ENCODE measurements around the gene TNS1.

TNS1 gene

DNA sequence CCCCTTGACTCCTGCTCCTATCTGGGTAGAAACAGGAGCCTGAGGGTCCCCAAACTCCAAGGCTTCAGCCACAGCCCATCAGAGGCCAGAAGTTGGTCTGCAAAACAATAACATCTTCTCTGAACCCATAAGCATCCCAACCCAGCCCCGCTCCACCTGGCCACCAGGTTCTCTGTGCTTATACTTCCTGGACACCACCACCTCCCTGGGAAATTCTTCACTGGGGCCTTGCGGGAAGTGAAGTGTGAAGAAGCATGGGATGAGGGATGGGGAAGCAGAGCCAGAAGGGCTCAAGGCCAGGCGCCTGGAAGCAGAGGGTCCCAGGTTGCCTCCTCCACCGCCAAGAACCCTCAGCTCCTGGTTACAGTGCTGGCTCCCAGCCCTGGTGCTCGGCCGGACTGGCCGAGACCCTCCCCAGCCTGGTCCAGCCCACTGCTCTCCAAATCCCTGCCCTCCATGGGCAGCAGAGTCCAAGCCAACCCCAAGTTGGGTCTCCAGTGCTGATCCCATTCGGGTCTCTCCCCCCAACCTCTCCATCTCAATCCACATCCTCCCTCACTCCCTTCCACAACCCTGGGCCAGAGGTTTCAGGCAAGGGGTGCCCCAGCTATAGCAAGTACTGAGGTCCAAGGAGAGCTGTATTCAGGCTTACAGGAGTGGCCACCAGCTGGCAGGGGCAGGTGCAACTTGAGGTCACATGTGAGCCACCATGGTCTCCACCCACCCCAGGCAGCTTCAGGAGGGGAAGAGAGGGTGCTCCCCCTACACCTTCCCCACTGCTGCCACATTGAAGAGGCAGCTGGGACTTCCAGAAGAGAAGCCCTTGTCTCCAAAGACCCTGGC is 60.7 kb downstream of the TNS1 start:
- DNase-seq, result no peak

GRCh38 chr2:217941339-217941738 is 61.5 kb downstream of the TNS1 start:
- no peak for DNase-seq

- no peak for DNase-seq
Observed at GRCh38 chr2:217940261-217941220, 62.3 kb downstream of the TNS1 start.

DNA sequence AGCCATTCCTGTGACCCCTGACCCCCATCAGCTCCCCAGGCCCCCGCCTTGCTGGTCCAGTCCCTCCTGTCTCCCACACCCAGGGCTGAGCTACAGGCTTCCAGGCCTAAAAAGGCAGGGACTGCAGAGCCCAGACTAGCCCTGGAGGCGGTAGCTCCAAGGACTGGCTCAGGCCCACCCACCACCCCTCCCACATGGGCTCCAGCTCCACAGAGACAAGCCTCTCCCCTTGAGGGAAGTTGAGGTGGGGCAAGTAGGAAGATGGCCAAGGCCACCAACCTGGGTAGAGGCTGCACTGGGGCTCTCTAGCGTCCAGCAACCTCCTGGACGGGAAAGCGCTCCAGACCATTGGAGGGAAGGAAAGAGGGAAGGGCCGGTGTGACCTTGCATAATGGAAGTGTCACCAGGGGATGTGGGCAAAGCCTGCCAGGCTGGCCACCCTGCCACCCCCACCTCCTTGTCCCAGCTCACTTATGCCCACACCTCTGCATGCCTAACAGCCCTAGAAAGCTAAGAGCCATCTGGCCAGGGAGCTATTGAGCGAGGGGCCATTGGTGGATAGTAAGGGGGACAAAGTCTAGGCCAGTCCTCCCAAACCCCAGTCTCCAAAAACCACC is 63.1 kb downstream of the TNS1 start:
- DNase-seq, result no peak

DNA sequence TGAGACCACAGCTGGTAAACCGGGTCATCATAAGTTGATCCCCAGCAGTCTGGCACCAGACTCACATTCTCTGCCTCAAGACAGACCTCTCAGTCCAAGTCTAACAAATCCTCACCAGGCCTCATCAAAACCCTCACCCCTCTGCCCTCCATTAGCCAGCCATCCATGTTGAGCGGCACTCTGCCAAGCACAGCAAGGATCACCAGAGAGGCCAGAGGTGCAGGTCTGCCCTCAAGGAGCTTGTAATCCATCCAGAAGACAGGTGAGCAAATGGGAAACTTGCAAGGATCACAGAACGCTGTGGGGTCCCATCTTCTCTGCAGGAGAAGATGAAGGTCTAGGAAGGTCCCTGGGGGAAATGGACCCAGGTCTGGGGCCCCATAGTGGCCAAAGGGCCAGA is 63.6 kb downstream of the TNS1 start:
- DNase-seq, result no peak

DNA sequence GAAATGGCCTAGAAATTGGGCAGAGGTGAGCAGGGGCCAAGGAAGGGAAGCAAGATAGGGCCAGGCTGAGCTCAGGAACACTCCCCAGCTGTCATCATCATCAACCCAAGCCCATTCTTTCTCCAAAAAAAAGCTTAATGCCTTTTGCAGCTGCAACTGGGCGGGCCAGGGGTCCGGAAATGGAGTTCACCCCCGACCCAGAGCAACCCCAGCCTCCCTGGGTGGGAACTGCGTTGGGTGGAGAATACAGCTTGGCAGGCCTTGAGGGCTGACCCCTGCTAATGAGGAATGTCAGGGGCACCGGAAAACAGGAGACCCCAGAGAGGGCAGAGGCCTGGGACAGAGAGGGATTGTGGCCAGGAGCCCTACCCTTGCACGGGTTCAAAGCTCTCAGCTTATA is 64.8 kb downstream of the TNS1 start:
- no peak for DNase-seq

DNA sequence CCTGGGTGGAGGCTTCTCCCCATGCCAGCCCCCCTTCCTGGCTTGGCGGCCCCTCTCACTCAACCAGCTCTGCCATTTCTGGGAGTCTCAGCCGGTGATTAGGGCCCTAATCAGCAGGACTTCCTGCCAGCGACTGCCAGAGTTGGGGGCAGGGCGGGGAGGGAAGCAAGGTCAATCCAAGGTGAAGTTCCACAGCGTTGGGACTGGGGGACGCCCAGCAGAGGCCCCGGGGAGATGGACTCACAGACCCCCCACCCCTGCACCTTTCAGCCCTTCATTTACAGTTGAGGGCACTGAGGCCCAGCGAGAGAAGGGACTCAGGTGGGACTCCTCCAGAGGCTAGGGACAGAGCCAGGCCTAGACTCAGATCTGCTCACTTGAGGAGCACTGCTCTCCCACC is 65.3 kb downstream of the TNS1 start:
- no peak for DNase-seq

DNA sequence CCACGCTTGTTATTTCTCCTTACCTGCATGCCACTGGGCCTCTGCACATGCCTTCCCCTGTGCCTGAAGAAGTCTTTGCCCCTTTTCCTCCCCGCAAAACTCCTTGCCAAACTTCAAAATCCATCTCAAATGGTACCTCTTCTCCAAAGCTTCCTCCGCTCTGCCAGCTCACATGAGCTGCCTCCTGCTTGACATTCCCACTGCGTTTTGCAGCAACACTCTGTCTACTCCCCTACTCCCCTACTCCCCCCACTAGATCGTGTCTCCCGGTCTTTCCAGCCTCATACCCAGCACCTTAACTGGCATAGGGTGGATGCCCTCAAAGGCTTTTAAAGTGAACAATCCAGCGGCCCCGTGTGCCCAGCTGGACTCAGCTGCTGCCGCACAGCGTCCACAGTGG is 65.8 kb downstream of the TNS1 start:
- DNase-seq, result no peak

GRCh38 chr2:217935901-217936684 is 66.7 kb downstream of the TNS1 start:
- DNase-seq, result no peak

- DNase-seq, result no peak
Observed at GRCh38 chr2:217935235-217935879, 67.4 kb downstream of the TNS1 start.

DNA sequence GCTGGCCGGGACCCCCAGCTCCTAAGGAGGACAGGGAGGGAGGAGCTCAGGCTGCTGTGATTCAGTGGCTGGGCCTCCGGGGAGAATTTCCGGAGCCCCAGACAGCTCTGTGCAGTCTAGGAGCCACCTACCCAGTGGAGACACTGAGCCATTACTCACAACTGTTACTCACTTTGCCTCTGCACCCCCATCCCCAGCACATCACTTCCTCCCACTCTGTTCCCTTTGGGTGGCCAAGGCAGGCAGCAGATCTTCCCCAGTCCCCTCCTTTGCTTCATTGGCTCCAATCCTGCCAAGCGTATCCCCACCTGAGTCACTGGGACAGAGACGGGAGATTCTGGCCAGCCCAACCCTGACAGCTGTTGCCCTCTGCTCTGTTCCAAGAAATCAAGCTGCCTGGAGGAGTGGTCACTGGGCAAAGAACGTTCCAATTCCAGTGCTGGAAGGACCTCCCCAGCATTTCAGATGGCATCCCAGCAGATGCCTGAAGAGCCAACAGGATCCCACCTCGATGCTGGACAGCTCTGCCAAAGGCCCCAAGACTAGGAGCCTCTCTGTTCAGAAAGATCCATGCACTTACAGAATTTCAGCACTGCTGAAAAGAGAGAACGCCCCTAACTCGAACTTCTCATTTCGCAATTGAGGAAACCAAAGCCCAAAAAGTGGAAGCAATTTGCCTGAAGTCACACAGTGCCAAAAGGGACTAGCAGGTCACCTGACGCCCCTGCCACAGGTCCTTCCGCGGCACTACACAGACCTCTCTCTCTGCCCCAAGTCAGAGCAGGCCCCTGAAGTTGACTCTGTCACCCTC is 68.3 kb downstream of the TNS1 start:
- DNase-seq, result no peak

DNA sequence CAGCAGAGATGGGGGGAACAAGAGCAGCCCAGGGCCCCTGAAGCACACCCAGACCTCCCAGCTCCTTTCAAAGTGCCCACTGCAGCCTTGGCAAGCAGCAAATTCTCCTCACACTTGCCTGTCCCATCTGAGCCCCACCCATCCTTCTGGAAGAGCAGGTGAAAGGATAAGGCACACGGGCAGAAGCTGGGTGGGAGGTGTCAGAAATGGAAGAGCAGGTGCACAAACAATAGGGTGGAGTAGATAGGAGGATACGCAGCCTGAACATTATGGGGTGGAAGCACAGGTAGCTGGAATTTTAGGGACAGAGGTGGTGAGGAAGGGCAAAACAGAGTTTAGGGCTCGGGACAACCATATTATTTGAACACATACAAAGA is 69.2 kb downstream of the TNS1 start:
- DNase-seq, result no peak

GRCh38 chr2:217932803-217933616 is 69.8 kb downstream of the TNS1 start:
- no peak for DNase-seq

DNA sequence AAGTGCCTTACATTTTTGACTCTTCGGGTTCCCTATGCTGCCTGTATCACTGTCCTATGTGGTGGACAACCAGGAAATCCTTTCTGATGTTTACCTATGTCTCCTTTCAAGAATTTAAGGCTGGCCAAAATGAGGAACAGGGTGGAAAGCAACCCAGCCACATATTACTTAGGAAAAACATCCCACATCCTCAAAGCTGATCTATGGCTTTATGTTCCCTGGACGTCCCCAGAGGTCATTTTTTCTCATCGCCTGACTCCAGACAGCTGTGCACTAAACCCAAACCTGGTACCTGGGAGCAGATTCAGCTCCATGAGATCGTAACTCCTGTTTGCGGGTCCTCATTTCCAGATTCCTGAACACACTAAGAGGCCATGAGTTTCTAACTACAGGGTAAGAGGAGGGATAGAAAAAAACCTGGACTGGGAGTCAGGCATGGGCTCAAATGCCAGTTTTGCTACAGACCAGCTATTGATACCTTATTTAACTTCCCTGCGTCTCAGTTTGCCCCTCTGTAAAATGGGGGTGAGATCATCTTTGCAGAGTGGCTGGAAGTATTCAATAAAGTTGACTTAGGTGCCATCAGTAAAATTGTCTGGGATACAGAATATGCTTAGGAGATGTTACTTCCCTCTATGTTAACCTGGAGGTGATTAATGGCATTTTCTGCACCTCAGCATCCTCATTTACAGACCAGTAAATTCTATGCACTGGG is 70.8 kb downstream of the TNS1 start:
- DNase-seq, result no peak

- DNase-seq, result no peak
Observed at GRCh38 chr2:217930761-217931563, 71.8 kb downstream of the TNS1 start.

GRCh38 chr2:217929757-217930707 is 72.8 kb downstream of the TNS1 start:
- DNase-seq, result no peak

DNA sequence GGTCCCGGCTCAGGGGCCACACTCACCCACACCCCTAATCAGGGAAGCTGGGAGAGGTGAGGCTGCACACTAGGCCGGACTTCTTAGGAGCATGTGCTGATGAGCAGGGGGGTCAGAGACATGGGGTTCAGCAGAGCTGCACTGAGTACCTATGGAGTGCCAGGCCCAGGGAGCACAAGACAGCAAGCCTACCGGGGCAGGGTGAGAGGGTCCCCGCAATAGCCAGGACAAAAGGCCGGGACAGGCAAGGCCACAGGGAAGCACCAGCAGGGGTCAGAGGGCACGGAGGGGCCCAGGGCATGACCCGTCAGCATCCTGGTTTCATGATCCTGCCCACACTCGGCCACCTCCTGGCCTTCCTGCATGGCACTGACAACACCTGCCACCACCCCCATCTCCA is 73.5 kb downstream of the TNS1 start:
- DNase-seq, result no peak

Data from T-helper 1 cell (primary cell).